ENCODE data around the gene ZNF423. TPM values are rescaled to one million over a fixed set of nuclear protein-coding genes. Genes with fewer than 3 reads are reported as not detected.

Gene ZNF423
- total RNA-seq, 1 experiment from 2014 or later: not detected

- BruUV-seq (replicated peaks): no TSS peak
- no peak overlapping the region for H3K27ac Mint-ChIP-seq (ENCODE audit: unreplicated experiment)
- H3K36me3 Mint-ChIP-seq (ENCODE audit: insufficient read depth, unreplicated experiment): peaks cover 5% of the 10 kb centered on the region
- TF ChIP-seq CTCF (IDR thresholded peaks at IDR 0.05; ENCODE audit: unreplicated experiment): peak; percentile 89
- no peaks in the 10 kb centered on the region for H3K4me1 Mint-ChIP-seq (ENCODE audit: low read depth, unreplicated experiment)
- H3K27me3 Mint-ChIP-seq (ENCODE audit: unreplicated experiment): peaks cover 92% of the 10 kb centered on the region
- CTCF ChIA-PET: no interaction called here
- intact Hi-C loops (cut with micrococcal nuclease; ENCODE audit: unreplicated experiment): no loop called here
- no peaks in the 10 kb centered on the region for H3K9me3 Mint-ChIP-seq (ENCODE audit: low read depth, unreplicated experiment)
- peak; percentile 40 for DNase-seq
- H3K4me3 Mint-ChIP-seq (ENCODE audit: low read depth, unreplicated experiment): no peak overlapping the region
Measured at GRCh38 chr16:49491771-49492761, 363.8 kb downstream of the ZNF423 start.

GRCh38 chr16:49491106-49491670 lies 364.7 kb downstream of the ZNF423 start:
- no peaks in the 10 kb centered on the region for H3K9me3 Mint-ChIP-seq (ENCODE audit: low read depth, unreplicated experiment)
- CTCF ChIA-PET: interaction anchor here (0.6 kb wide), 1 partner anchor 399 kb away, joined by 4 read pairs; no protein-coding TSS in a partner anchor
- no peak for TF ChIP-seq CTCF (IDR thresholded peaks at IDR 0.05; ENCODE audit: unreplicated experiment)
- no peak for DNase-seq
- peaks cover 92% of the 10 kb centered on the region for H3K27me3 Mint-ChIP-seq (ENCODE audit: unreplicated experiment)
- peaks cover 5% of the 10 kb centered on the region for H3K36me3 Mint-ChIP-seq (ENCODE audit: insufficient read depth, unreplicated experiment)
- H3K27ac Mint-ChIP-seq (ENCODE audit: unreplicated experiment): no peak overlapping the region
- no TSS peak for BruUV-seq (replicated peaks)
- intact Hi-C loops (cut with micrococcal nuclease; ENCODE audit: unreplicated experiment): no loop called here
- no peaks in the 10 kb centered on the region for H3K4me1 Mint-ChIP-seq (ENCODE audit: low read depth, unreplicated experiment)
- H3K4me3 Mint-ChIP-seq (ENCODE audit: low read depth, unreplicated experiment): no peak overlapping the region

GRCh38 chr16:49490321-49490705 lies 365.6 kb downstream of the ZNF423 start:
- H3K27ac Mint-ChIP-seq (ENCODE audit: unreplicated experiment): no peak overlapping the region
- BruUV-seq (replicated peaks): no TSS peak
- H3K36me3 Mint-ChIP-seq (ENCODE audit: insufficient read depth, unreplicated experiment): peaks cover 5% of the 10 kb centered on the region
- no peaks in the 10 kb centered on the region for H3K9me3 Mint-ChIP-seq (ENCODE audit: low read depth, unreplicated experiment)
- no peak for TF ChIP-seq CTCF (IDR thresholded peaks at IDR 0.05; ENCODE audit: unreplicated experiment)
- intact Hi-C loops (cut with micrococcal nuclease; ENCODE audit: unreplicated experiment): no loop called here
- no peak overlapping the region for H3K4me3 Mint-ChIP-seq (ENCODE audit: low read depth, unreplicated experiment)
- H3K27me3 Mint-ChIP-seq (ENCODE audit: unreplicated experiment): peaks cover 91% of the 10 kb centered on the region
- CTCF ChIA-PET: no interaction called here
- H3K4me1 Mint-ChIP-seq (ENCODE audit: low read depth, unreplicated experiment): no peaks in the 10 kb centered on the region
- DNase-seq: no peak

GRCh38 chr16:49489686-49490320 lies 366.1 kb downstream of the ZNF423 start:
- CTCF ChIA-PET: no interaction called here
- Mint-ChIP-seq H3K4me3 (ENCODE audit: low read depth, unreplicated experiment) (no peak overlapping the region), H3K27me3 (ENCODE audit: unreplicated experiment) (peaks cover 93% of the 10 kb centered on the region), H3K27ac (ENCODE audit: unreplicated experiment) (no peak overlapping the region), H3K4me1 (ENCODE audit: low read depth, unreplicated experiment) (no peaks in the 10 kb centered on the region), H3K9me3 (ENCODE audit: low read depth, unreplicated experiment) (no peaks in the 10 kb centered on the region), H3K36me3 (ENCODE audit: insufficient read depth, unreplicated experiment) (peaks cover 5% of the 10 kb centered on the region)
- DNase-seq: no peak
- TF ChIP-seq CTCF (IDR thresholded peaks at IDR 0.05; ENCODE audit: unreplicated experiment): no peak
- BruUV-seq (replicated peaks): no TSS peak
- intact Hi-C loops (cut with micrococcal nuclease; ENCODE audit: unreplicated experiment): no loop called here

Measured in Calu3 (cell line).